ENCODE measurements around the gene IMMP2L. TPM values are rescaled to one million over a fixed set of nuclear protein-coding genes. Genes with fewer than 3 reads are reported as not detected.

IMMP2L gene
- total RNA-seq, 4 donors from 2014 or later: 19.0 to 37.2 (median 21.3) TPM

GRCh38 chr7:111025006-111025405 lies 537.3 kb downstream of the IMMP2L start:
- TF ChIP-seq, protein P1, sequence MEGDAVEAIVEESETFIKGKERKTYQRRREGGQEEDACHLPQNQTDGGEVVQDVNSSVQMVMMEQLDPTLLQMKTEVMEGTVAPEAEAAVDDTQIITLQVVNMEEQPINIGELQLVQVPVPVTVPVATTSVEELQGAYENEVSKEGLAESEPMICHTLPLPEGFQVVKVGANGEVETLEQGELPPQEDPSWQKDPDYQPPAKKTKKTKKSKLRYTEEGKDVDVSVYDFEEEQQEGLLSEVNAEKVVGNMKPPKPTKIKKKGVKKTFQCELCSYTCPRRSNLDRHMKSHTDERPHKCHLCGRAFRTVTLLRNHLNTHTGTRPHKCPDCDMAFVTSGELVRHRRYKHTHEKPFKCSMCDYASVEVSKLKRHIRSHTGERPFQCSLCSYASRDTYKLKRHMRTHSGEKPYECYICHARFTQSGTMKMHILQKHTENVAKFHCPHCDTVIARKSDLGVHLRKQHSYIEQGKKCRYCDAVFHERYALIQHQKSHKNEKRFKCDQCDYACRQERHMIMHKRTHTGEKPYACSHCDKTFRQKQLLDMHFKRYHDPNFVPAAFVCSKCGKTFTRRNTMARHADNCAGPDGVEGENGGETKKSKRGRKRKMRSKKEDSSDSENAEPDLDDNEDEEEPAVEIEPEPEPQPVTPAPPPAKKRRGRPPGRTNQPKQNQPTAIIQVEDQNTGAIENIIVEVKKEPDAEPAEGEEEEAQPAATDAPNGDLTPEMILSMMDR (IDR thresholded peaks at IDR 0.05; ENCODE audit: low read depth): no peak

- TF ChIP-seq, protein P1 (IDR thresholded peaks at IDR 0.05; ENCODE audit: low read depth): no peak
These were observed 543.1 kb downstream of the IMMP2L start for GRCh38 chr7:111018960-111019736.

DNA sequence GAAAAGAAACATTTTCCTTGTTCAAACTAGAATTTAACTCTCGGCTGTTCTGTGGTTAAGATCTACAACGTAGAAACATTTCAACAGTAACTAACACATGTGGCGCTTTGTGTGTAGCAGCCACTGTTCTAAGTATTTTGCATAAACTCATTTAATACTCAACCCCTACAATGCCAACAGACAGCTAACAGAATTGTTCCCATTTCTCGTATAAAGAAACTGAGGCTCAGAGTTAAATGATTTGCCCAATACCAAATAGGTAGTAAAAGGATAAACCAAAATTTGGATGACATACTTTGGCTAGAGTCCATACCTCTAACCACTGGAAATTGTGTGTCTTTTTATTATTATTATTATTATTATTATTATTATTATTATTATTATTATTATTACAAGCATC lies 543.8 kb downstream of the IMMP2L start:
- TF ChIP-seq, protein P1 (IDR thresholded peaks at IDR 0.05; ENCODE audit: low read depth): no peak

DNA sequence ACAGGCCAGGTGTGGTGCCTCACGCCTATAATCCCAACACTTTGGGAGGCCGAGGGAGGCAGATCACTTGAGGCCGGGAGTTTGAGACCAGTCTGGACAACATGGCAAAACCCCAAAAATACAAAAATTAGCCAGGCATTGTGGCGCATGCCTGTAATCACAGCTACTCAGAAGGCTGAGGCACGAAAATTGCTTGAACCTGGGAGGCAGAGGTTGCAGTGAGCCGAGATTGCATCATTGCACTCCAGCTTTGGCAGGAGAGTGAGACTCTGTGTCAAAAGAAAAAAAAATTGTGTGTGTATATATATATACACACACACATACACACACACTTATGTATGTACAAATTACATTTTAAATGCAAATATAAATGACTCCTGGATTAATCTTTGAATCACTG lies 548.2 kb downstream of the IMMP2L start:
- TF ChIP-seq, protein P1 (IDR thresholded peaks at IDR 0.05; ENCODE audit: low read depth): no peak

DNA sequence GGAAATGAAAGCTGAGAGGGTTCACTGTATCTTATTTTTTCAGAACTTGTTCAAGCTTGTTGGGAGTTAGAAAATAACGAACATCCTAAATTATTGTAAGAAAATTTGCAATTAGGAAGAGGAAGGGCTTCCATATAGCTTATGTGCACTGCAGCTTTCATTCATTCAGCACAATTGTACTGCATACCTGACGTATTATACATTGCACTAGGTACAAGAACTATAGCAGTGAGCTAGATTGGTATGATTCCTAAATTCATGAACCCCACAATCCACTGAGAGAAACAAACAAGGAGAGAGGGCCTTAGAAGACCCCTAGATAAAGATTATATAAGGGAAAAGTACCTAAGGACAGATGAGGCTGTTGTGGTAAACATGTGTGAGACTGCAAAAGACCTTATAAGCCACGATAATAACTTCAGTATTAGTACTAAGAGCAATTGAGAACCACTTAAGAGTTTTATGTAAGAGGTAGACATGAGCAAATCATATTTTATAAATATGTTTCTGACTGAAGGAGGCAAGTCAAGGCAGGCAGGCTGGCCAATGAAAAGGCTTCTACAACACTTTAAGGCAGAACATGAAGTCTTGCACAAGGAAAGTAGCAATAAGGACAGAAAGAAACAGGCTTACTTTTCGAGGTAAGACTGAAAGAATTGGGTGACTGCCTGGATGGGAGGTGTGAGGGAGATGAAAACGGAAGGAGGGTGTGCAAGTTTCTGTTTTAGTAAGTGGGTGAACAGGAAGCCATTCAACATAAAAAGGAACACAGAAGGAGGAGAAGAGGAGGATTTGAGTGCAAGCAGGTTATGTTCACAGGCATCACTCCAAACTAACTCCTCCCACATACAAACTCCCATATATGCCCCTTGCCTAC lies 549.3 kb downstream of the IMMP2L start:
- TF ChIP-seq, protein P1 (IDR thresholded peaks at IDR 0.05; ENCODE audit: low read depth): no peak

- TF ChIP-seq, protein P1 (IDR thresholded peaks at IDR 0.05; ENCODE audit: low read depth): no peak
These were observed 550.1 kb downstream of the IMMP2L start for GRCh38 chr7:111012149-111012548.

DNA sequence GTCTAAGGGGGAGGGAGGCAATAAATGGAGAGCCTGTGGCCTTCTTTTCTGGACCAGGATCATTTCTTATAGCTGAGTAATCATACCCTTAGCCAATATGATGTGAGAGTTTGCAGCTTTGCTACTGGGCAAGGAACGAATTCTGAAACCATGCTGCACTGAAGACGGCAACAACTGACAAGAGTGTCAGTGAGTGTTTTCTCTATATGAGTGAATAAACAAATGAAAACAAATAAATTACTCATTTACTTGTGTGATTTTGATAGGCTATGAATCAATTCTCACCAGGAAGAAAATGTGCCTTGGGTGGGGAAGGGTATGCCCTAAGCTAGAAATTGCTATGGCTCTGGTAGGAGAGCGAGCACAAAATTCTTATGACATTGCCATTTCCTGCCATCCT lies 550.8 kb downstream of the IMMP2L start:
- TF ChIP-seq, protein P1 (IDR thresholded peaks at IDR 0.05; ENCODE audit: low read depth): no peak

Data from subcutaneous adipose tissue (tissue), 4 donors.